ENCODE measurements around the gene SNORC. TPM values are rescaled to one million over a fixed set of nuclear protein-coding genes. Genes with fewer than 3 reads are reported as not detected.

SNORC gene
- total and polyA plus RNA-seq, 2 of the 4 experiments (the other 2 are of a cell fraction): under 0.01 to 0.67 TPM

GRCh38 chr2:232889876-232890401 is 19.9 kb downstream of the SNORC start:
- intact Hi-C loops (cut with micrococcal nuclease): no loop called here
- Histone ChIP-seq H2BK20ac (ENCODE audit: low read depth, low read length) (no peak overlapping the region), H3K23ac (ENCODE audit: low read depth, low read length) (no peak overlapping the region), H4K20me1 (ENCODE audit: insufficient read depth, low read length) (no peaks in the 10 kb centered on the region), H3K9ac (ENCODE audit: low read depth, low read length) (no peak overlapping the region), H2BK15ac (ENCODE audit: low read depth, low read length) (no peak overlapping the region), H3K4ac (ENCODE audit: low read depth, low read length) (no peak overlapping the region), H2BK5ac (ENCODE audit: low read depth, low read length, poor library complexity, severe bottlenecking) (no peak overlapping the region), H2AFZ (replicated peaks; ENCODE audit: low read length, poor library complexity) (no peak overlapping the region), H3K27me3 (ENCODE audit: control insufficient read depth, insufficient read depth, low read length) (peaks cover 4% of the 10 kb centered on the region; the same call in 1 of the 2 replicates), H4K8ac (ENCODE audit: low read depth in 2 of 2, low read length in 2 of 2) (no peak overlapping the region), H3K27ac (ENCODE audit: insufficient read depth, low read length) (no peak overlapping the region), H3K14ac (replicated peaks; ENCODE audit: low read depth, low read length) (no peak overlapping the region), H3K9me3 (ENCODE audit: control insufficient read depth, insufficient read depth, low read length) (no peaks in the 10 kb centered on the region), H4K5ac (ENCODE audit: low read depth, low read length) (no peak overlapping the region), H3K4me3 (ENCODE audit: insufficient read depth, low read depth, low read length) (no peak overlapping the region), H2BK120ac (ENCODE audit: low read depth, low read length) (no peak overlapping the region), H3K4me1 (ENCODE audit: control insufficient read depth, insufficient read depth, low read length) (peaks cover 1% of the 10 kb centered on the region; the same call in 1 of the 2 replicates), H2AK5ac (ENCODE audit: low read depth, low read length) (no peak overlapping the region), H3K9me1 (ENCODE audit: insufficient read depth, low read length) (peaks cover 10% of the 10 kb centered on the region; the same call in 1 of the 2 replicates), H3K56ac (ENCODE audit: extremely low read depth, insufficient read depth, low read length) (no peak overlapping the region), H3K36me3 (ENCODE audit: control insufficient read depth, insufficient read depth, low read length) (no peaks in the 10 kb centered on the region), H4K91ac (ENCODE audit: insufficient read depth, low read depth, low read length) (no peak overlapping the region), H3K18ac (ENCODE audit: low read depth, low read length) (no peak overlapping the region), H3K79me1 (ENCODE audit: low read depth in 1 of 2, low read length in 2 of 2) (no peaks in the 10 kb centered on the region), H2AK9ac (replicated peaks; ENCODE audit: low read depth, low read length, poor library complexity) (no peak overlapping the region), H3K4me2 (ENCODE audit: low read depth, low read length) (no peak overlapping the region)
- POLR2A ChIA-PET (ENCODE audit: unreplicated experiment): no interaction called here
- DNase-seq (no peak), ATAC-seq (ENCODE audit: low read depth) (no peak)
- in situ Hi-C loops (cut with MboI; ENCODE audit: low sequenced_read_pairs): no loop called here
- WGBS, 2 experiments (ENCODE audit: extremely low coverage in 2 of 2, insufficient read length in 1 of 2): no CpG with 5 or more reads among the region's 5 CpGs
- BruUV-seq (replicated peaks): no TSS peak
- CTCF ChIA-PET: no interaction called here
- dilution Hi-C loops (cut with HindIII; ENCODE audit: low sequenced_read_pairs, unreplicated experiment): no loop called here
- no peak for TF ChIP-seq ELK1 (IDR thresholded peaks at IDR 0.05; ENCODE audit: borderline replicate concordance, low read depth, low read length)
- TF ChIP-seq MAFK (IDR thresholded peaks at IDR 0.05; ENCODE audit: low read depth, low read length): no peak
- TF ChIP-seq FOS (IDR thresholded peaks at IDR 0.05; ENCODE audit: low read depth, low read length): no peak
